GM12873 (cell line): ENCODE data around the gene DNAH8.

Experiments
- TF ChIP-seq, protein P1 (sequence below): IDR thresholded peaks from 2 replicates; pipeline ENCODE4 v1.5.1; 2012; ENCODE audit warnings: low read depth, mild to moderate bottlenecking, moderate library complexity, low read length, control low read depth; ENCODE audit not compliant: insufficient read depth; ENCODE audit errors: missing control alignments

DNAH8 gene

DNA sequence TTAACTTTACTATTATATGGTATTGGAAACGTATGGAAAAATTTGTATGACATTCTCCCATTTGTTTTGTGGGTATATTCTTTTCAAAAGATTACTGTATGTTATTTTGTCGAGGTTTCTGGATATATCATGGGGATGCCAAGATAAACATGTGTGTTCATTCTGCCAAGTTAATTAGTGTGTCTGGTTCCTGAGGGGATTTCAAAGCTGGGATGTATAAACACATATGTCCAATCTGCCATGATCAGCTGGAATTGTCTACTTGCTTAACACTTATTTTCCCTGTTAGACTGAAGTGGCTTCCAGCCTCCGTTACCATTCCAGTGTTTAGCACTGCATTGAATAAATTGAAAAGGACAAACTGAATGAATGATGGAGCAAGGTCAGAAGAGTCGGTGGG lies 86.2 kb downstream of the DNAH8 start:
- TF ChIP-seq, protein P1, sequence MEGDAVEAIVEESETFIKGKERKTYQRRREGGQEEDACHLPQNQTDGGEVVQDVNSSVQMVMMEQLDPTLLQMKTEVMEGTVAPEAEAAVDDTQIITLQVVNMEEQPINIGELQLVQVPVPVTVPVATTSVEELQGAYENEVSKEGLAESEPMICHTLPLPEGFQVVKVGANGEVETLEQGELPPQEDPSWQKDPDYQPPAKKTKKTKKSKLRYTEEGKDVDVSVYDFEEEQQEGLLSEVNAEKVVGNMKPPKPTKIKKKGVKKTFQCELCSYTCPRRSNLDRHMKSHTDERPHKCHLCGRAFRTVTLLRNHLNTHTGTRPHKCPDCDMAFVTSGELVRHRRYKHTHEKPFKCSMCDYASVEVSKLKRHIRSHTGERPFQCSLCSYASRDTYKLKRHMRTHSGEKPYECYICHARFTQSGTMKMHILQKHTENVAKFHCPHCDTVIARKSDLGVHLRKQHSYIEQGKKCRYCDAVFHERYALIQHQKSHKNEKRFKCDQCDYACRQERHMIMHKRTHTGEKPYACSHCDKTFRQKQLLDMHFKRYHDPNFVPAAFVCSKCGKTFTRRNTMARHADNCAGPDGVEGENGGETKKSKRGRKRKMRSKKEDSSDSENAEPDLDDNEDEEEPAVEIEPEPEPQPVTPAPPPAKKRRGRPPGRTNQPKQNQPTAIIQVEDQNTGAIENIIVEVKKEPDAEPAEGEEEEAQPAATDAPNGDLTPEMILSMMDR: no peak

DNA sequence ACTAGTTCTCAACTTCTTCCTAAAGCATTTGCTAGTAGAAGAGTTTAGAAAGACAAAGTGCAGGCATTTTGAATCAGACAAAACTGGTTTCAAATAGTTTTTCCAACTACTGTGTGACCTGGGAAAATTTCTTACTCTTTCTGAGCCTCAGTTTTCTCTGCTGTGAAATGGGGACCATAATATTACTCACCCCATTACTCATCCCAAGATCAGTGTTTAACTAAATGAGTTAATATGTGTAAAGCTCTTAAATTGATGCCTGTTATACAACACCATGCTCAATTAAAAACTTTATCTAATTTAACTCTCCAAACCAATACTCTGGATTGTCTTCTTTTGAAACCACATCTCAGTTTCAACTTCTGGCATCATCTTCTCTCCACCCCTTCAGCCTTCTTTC lies 87.4 kb downstream of the DNAH8 start:
- TF ChIP-seq, protein P1: no peak

DNA sequence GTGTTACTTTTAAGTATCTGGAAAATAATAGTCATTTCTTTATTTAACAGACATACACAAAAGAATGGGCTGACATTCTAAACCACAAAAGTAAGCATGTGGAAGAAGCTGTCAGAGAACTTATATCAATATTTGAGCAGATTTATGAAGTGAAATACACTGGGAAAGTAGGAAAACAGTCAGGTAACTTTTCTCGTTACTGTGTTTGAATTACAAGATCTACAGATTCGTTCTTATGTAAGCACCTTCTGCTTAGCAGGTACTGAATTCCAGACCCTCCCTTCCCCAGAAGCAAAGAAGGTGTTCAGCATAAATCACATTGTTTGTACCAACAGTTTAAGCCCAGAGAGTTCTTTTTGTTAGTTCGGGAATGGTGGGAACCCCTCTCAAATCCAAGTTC lies 88.0 kb downstream of the DNAH8 start:
- TF ChIP-seq, protein P1: no peak

DNA sequence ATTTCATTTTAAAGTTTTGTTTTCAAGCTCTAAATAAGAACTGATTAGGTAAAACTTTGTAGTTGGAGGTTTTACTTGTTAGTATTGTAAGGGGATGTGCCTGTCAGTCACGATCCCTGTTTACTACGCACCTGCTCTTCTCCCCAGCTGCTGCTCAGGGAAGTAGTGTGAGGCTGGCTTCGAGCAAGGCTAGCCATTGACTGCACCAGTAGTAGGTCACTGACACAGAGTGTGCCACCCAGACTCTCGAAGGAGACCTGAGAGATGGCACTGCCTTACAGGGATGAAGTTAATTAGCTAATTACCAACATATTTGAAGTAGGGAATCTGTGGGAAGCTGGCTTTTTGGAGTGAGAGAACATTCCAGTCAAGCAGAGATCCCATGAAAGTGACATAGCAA lies 89.2 kb downstream of the DNAH8 start:
- TF ChIP-seq, protein P1: no peak

DNA sequence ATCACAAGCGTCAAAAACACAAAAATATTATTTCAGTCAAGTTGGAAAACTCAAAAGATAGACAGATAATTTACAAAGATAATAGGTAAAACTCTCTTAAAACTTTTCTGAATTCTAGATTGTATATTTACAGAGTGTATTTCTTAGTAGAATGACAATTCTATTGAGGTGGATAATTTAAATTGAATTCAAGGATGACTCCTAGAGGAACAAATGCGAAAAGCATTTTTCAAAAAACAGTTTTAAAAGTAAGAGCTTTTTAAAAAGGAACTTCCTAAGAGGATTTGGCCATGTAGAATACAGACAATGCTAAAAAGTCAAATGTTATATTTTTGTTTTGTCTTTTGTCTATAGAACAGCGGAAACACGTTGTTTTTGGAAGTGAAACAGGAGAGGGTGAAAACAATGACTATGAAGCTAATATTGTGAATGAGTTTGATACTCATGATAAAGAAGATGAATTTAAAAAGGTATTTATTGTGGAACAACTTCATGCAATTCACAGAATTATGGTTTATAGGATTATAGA lies 90.1 kb downstream of the DNAH8 start:
- TF ChIP-seq, protein P1: no peak

DNA sequence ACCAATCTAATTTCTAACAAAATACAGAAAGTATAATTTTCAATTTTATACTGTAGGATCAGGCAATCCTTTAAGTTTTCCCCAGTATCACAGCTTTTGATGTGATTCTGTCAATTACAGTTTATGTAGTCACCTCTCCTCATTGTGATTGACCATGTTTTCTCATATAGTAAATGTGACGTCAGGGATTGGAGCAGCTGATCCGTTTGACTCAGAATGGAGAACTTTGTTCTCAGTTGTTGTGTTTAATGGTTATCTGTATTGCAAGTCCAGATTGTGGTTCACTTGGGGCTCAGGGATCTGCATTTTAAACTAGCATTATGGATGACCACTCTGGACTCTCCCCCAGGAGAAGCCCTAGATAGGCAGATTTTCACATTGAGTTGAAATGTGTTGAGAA lies 90.6 kb downstream of the DNAH8 start:
- TF ChIP-seq, protein P1: no peak

DNA sequence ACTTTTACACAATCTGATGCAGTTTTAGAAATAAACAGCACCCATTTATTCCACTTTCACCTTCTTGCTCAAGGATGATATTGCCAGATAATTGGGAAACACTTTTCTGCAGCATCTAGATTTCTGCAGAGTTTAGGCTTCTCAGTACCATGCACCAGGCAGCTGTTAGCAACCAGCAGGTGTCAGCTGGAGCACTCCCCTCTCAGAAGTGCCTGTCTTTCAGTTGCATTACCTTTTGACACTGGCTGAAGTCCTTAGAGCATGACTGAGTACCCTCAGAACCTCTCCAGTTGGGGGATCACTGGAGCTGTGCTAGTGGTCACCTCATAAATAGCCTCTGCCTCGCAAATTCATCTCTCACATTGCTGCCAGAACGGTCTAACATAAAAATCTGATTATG lies 91.2 kb downstream of the DNAH8 start:
- TF ChIP-seq, protein P1: peak; percentile 40
